Activated CD4-positive, CD25-positive, alpha-beta regulatory T cell treated with anti-CD3 and anti-CD28 coated beads, Interleukin-2, amount 50 U/mL, for 16 hours (primary cell): ENCODE data around the gene ADAM12.

Experiments
- DNase-seq: peaks from one replicate; pipeline ENCODE4 v3.0.0-alpha.2; 2020; ENCODE audit warnings: low read depth, low spot score

The ADAM12 gene

GRCh38 chr10:126235091-126235978 is 152.9 kb downstream of the ADAM12 start:
- DNase-seq: no peak

GRCh38 chr10:126234630-126235029 is 153.6 kb downstream of the ADAM12 start:
- no peak for DNase-seq

- no peak for DNase-seq
Observed at GRCh38 chr10:126233182-126234148, 154.8 kb downstream of the ADAM12 start.

- DNase-seq: no peak
Observed at GRCh38 chr10:126230587-126230986, 157.7 kb downstream of the ADAM12 start.

- no peak for DNase-seq
Observed at GRCh38 chr10:126229686-126230085, 158.6 kb downstream of the ADAM12 start.

- DNase-seq: no peak
Observed at GRCh38 chr10:126227762-126228134, 160.5 kb downstream of the ADAM12 start.

GRCh38 chr10:126226988-126227761 is 161.1 kb downstream of the ADAM12 start:
- DNase-seq: no peak

- DNase-seq: no peak
Observed at GRCh38 chr10:126226205-126226604, 162.1 kb downstream of the ADAM12 start.

GRCh38 chr10:126225672-126226008 is 162.6 kb downstream of the ADAM12 start:
- DNase-seq: no peak

GRCh38 chr10:126224967-126225671 is 163.2 kb downstream of the ADAM12 start:
- DNase-seq: no peak

GRCh38 chr10:126223512-126224067 is 164.7 kb downstream of the ADAM12 start:
- no peak for DNase-seq

- DNase-seq: no peak
Observed at GRCh38 chr10:126222736-126223511, 165.4 kb downstream of the ADAM12 start.

- no peak for DNase-seq
Observed at GRCh38 chr10:126221874-126222273, 166.4 kb downstream of the ADAM12 start.

- no peak for DNase-seq
Observed at GRCh38 chr10:126218778-126219649, 169.3 kb downstream of the ADAM12 start.

- DNase-seq: no peak
Observed at GRCh38 chr10:126218174-126218573, 170.1 kb downstream of the ADAM12 start.

- DNase-seq: no peak
Observed at GRCh38 chr10:126216632-126216961, 171.7 kb downstream of the ADAM12 start.

- no peak for DNase-seq
Observed at GRCh38 chr10:126215746-126216631, 172.3 kb downstream of the ADAM12 start.

- DNase-seq: no peak
Observed at GRCh38 chr10:126214679-126215078, 173.6 kb downstream of the ADAM12 start.
